ENCODE measurements around the gene CREB5. TPM values are rescaled to one million over a fixed set of nuclear protein-coding genes. Genes with fewer than 3 reads are reported as not detected.
"Not testable (repeated sequence)": the region's sequence is repeated elsewhere in the genome, so short reads cannot be mapped to it uniquely, and the experiment has no call there.

CREB5 gene
- polyA plus RNA-seq, 4 donors = 7.4 to 13.4 (median 8.4) TPM

GRCh38 chr7:28598037-28598436 lies 185.7 kb downstream of the CREB5 start:
- not testable (repeated sequence) for DNase-seq (ENCODE audit: low read depth in 4 of 4, low spot score in 3 of 4)

- DNase-seq (ENCODE audit: low read depth in 4 of 4, low spot score in 3 of 4) = no peak
Observed at GRCh38 chr7:28598586-28598985, 186.3 kb downstream of the CREB5 start.

- DNase-seq (ENCODE audit: low read depth in 4 of 4, low spot score in 3 of 4) = no peak
Observed at GRCh38 chr7:28599411-28599810, 187.1 kb downstream of the CREB5 start.

- no peak for DNase-seq (ENCODE audit: low read depth in 4 of 4, low spot score in 3 of 4)
Observed at GRCh38 chr7:28602282-28602681, 190.0 kb downstream of the CREB5 start.

GRCh38 chr7:28605427-28606085 lies 193.2 kb downstream of the CREB5 start:
- no peak for DNase-seq (ENCODE audit: low read depth in 4 of 4, low spot score in 3 of 4)

- no peak for DNase-seq (ENCODE audit: low read depth in 4 of 4, low spot score in 3 of 4)
Observed at GRCh38 chr7:28606421-28606820, 194.1 kb downstream of the CREB5 start.

GRCh38 chr7:28607855-28608193 lies 195.5 kb downstream of the CREB5 start:
- no peak for DNase-seq (ENCODE audit: low read depth in 4 of 4, low spot score in 3 of 4)

- no peak for DNase-seq (ENCODE audit: low read depth in 4 of 4, low spot score in 3 of 4)
Observed at GRCh38 chr7:28608237-28608656, 195.9 kb downstream of the CREB5 start.

GRCh38 chr7:28608731-28609130 lies 196.4 kb downstream of the CREB5 start:
- DNase-seq (ENCODE audit: low read depth in 4 of 4, low spot score in 3 of 4) = no peak

- no peak for DNase-seq (ENCODE audit: low read depth in 4 of 4, low spot score in 3 of 4)
Observed at GRCh38 chr7:28609608-28610007, 197.3 kb downstream of the CREB5 start.

- not testable (repeated sequence) for DNase-seq (ENCODE audit: low read depth in 4 of 4, low spot score in 3 of 4)
Observed at GRCh38 chr7:28611399-28611897, 199.1 kb downstream of the CREB5 start.

- DNase-seq (ENCODE audit: low read depth in 4 of 4, low spot score in 3 of 4) = no peak
Observed at GRCh38 chr7:28613262-28613661, 200.9 kb downstream of the CREB5 start.

GRCh38 chr7:28615091-28615490 lies 202.8 kb downstream of the CREB5 start:
- DNase-seq (ENCODE audit: low read depth in 4 of 4, low spot score in 3 of 4) = no peak

GRCh38 chr7:28617308-28617880 lies 205.1 kb downstream of the CREB5 start:
- DNase-seq (ENCODE audit: low read depth in 4 of 4, low spot score in 3 of 4) = no peak

- DNase-seq (ENCODE audit: low read depth in 4 of 4, low spot score in 3 of 4) = no peak
Observed at GRCh38 chr7:28618383-28618782, 206.1 kb downstream of the CREB5 start.

- DNase-seq (ENCODE audit: low read depth in 4 of 4, low spot score in 3 of 4) = no peak
Observed at GRCh38 chr7:28619256-28619655, 206.9 kb downstream of the CREB5 start.

- DNase-seq (ENCODE audit: low read depth in 4 of 4, low spot score in 3 of 4) = no peak
Observed at GRCh38 chr7:28621369-28621841, 209.1 kb downstream of the CREB5 start.

- no peak for DNase-seq (ENCODE audit: low read depth in 4 of 4, low spot score in 3 of 4)
Observed at GRCh38 chr7:28623105-28623730, 210.9 kb downstream of the CREB5 start.

GRCh38 chr7:28623863-28624262 lies 211.5 kb downstream of the CREB5 start:
- no peak for DNase-seq (ENCODE audit: low read depth in 4 of 4, low spot score in 3 of 4)

GRCh38 chr7:28625432-28625831 lies 213.1 kb downstream of the CREB5 start:
- DNase-seq (ENCODE audit: low read depth in 4 of 4, low spot score in 3 of 4) = no peak

- DNase-seq (ENCODE audit: low read depth in 4 of 4, low spot score in 3 of 4) = no peak
Observed at GRCh38 chr7:28626221-28626620, 213.9 kb downstream of the CREB5 start.
